GM21526 (cell line): ENCODE results near the gene MSANTD3.
"Not testable (repeated sequence)": the region's sequence is repeated elsewhere in the genome, so short reads cannot be mapped to it uniquely, and the experiment has no call there.

Source experiments
- ATAC-seq: cut with Tn5 transposase; IDR thresholded peaks from one replicate; pipeline ENCODE4 v1.9.1; 2021; ENCODE audit warnings: moderate library complexity; ENCODE audit not compliant: unreplicated experiment, low FRiP score

The MSANTD3 gene

DNA sequence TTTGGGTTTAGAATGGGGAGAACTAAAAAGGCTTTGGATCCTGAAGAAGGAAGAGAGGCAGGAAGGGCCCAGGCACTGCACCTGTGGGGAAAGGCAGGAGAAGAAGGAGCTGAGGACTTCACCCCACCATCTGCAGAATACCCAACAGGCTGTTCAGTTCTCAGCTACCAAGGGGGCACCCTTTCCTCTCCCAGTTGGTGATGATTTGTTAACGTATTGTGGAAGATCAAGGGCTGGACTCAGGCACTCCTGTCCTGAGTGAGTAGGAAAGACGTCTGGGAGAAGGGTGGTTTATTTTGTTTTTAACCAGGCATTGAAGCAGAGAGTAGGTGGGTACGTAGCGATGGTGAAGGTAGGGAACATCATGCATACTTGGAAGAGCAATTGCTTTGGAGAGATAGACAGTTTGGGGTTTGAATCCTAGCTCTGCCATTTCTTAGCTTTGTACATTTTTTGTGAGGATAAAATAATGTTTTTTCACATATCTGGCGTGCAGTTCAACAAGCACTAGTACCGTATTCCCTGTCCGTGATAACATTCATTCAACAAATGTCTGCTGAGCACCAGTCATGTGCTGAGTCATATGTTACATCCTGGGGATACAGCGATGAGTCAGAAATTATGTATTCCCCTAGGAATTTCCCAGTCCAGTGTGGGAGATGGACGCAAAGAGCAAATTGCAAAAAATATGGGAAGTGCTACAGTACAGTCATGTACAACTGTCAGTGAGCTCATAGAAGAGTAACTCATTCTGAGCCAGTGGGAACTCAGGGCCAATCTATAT is 2.1 kb downstream of the MSANTD3 start:
- no peak for ATAC-seq

DNA sequence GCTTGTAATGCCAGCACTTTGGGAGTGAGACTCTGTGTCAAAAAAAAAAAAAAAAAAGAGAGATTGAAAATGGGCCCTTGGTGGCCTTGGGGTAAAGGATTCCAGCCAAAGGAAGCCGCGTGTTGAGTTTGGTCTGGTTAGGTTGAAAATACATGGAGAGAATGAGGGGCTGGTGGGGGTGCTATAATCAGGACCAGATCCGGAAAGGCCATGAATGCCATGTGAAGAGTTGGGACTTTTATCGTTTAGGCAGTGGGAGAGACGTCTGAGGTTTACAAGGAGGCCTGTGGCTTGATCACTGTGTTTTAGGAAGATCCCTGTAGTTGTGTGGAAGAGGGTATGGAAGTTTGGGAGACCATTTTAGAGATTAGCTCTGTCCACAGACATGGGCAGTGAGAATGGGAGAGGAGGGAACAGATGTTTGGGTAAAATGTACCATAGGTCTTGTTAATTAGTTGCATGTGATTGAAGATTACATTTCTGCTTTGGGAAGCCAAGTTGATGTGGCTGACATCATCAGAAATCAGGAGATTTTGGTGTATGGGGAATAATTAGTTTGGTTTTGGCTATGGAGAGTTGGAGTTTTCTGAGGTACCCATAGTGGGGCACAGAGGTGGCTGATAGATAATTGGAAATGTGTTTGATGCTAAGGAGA is 3.5 kb downstream of the MSANTD3 start:
- ATAC-seq: no peak

DNA sequence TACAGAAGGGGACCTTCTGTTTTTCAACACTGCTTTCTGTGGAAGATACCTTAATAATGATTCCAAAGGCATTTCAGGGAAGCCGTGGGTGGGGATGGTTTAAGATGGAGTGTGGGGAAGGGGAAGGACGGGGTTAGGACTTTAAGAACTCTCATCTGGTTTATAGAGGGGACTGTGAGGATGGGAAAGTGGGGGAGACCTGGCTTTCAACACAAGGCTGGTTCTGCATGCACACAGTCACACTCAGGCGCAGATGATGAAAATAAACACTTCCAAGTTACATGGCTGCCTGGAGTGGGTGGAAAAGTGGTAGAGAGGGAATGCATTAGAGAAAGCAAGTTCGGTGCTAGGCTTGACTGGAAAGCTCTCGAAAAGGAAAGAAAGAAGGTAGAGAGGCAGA is 4.9 kb downstream of the MSANTD3 start:
- no peak for ATAC-seq

DNA sequence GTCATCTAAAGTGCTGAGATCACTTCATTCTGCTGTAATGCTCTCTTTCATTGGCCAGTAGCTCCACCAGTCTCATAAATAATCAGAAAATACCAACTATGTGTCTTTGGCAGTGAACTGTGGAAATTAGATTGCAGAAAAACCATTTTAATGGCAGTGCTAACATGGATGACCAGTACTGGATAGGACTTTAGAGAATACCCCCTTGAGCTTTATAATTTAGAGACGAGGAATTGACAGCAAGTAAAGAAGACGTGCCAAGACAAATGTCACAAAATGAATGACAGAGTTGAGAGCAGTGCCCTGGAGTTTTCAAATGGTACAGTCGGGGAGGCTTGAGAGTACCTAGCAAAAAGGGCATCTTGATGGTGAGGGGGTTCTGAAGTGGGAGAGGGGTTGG is 5.8 kb downstream of the MSANTD3 start:
- no peak for ATAC-seq

DNA sequence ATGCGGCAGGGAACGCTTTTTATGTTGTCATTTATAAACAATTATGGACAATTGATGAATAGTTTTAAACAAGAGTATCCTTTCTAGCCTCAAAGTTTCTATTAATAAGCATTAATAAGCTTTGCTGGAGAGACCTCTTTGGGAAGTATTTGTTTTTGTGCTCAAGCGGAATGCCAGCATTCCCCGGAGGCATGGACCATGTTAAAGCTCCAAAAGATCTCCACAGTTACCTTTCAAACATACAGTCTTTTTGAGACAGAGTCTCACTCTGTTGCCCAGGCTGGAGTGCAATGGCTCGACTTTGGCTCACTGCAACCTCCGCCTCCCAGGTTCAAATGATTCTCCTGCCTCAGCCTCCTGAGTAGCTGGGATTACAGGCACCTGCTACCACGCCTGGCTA is 9.6 kb downstream of the MSANTD3 start:
- ATAC-seq: no peak

DNA sequence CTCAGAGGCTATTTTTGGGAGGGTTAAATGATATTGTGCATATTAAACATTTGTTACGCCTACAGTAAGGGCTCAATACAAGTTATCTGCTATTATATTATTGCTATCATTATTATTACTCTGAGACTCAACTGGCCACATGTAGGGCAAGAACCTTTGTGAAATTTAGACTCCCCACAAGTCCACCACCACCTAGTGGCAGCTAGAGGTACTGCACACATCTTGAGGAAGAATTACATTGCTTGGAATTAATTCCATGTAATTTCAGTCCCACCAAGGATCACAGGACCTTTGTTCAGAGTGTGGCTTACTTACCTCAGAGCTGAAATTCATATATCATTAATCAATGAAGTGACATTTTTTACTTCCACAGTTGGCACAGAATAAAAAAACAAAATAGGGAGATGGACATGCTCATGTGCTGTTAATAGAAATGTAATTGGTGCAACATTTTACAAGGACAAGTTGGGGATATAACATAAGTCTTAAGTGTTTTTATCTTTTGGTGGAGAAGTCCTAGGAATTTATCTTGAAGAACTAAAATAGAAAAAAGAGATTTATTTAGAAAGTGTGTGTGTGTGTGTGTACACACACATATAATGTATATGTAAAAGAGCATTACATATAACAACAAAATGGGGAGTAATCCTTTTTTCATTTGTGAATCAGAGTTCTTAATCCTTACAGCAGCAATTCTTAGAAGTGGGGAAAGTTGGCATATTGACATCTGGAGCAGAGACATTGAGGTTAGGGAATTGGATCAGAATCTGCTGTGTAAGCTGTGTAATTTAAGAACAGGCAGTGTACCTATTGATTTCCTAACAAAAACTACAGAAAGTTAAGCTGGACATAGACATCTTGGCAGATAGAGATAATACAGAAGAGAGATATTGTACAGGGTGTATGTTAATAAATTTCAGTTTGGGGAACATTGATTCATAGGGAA is 11.2 kb downstream of the MSANTD3 start:
- peak; percentile 70 for ATAC-seq

DNA sequence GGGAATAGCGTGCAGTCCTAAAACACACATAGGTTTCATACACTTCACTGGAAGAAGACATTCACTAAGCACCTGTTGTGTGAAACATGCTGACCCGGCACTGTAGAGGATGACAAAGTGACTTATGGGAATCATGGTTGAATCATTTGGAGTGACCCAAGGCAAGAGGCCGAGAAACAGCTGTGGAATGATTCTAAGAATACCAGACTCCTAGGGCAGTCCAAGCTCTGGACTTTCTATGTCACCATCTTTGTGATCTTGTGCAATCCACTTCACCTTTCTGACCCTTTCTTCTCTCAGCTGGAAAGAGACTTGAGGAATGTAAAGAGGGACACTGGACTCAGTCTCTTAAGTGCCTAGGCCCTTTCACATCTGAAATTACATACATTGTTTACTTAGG is 13.1 kb downstream of the MSANTD3 start:
- ATAC-seq: no peak

DNA sequence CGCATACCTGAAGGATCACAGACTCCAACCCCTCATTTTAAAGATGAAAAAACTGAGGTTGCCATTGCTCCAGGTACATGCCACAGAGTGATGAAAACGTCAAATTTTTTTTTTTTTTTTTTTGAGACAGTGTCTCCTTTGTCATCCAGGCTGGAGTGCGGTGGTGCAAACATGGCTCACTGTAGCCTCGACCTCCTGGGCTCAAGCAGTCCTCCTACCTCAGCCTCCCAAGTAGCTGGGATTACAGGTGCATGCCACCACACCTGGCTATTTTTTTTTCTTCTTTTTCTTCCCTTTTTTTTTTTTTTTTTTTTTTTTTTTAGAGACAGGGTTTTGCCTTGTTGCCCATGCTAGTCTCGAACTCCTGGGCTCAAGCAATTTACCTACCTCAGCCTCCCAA is 13.5 kb downstream of the MSANTD3 start:
- not testable (repeated sequence) for ATAC-seq

DNA sequence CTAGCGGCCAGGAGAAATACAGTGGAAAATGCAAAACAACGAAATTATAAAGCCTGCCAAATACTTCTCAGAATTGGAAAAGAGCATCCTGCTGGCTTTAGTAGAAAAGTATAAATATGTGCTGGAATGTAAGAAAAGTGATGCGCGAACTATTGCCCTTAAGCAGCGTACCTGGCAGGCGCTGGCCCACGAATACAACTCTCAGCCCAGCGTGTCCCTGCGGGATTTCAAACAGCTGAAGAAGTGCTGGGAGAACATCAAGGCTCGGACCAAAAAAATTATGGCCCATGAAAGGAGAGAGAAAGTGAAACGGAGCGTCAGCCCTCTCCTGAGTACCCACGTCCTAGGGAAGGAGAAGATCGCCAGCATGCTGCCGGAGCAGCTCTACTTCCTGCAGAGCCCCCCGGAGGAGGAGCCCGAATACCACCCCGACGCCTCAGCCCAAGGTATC is 15.0 kb downstream of the MSANTD3 start:
- no peak for ATAC-seq

DNA sequence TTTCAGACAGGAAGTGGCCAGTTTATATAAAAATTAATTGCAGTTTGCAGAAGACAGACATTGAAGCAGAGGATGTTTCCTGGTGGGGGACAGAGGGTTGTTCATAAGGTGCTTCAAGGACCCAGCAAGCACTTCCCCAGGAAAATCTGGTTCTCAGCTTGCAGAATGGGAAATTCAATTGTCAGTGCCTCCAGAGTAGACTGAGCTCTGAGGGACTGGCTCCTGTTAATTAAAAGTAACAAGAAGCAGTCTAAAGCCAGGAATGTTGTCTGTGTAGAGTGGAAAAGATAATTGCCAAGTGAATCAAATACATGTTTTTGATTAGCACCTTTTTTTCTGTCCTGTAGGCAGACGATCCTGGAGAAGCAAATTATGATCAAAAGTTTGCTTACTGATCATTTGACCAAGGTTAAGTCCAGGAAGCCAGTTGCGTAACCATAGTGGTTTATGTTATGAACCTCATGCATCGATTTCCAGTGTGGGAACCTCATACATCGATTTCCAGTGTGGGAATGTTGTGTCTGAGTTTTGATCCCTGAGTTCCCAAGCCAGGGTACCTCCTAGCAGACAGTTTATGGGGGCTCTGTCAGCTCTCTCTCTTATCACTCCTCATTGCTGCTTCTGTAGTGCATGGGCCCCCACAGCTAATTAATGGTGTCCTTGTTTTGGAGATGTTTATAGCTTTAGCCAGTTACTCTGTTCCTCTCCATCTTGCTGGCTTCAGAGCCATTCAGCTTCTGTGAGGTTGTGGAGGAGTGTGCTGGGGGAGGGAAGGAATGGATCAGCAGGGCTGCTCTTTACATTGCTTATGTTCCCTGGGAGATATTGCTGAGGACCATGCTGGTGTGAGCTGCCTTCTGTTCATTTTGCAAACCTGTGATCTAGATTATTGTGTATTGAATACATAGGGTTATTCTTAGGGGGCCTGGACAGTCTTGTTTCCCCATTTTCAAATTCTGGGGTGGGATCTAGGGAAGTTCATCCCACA is 17.1 kb downstream of the MSANTD3 start:
- no peak for ATAC-seq

DNA sequence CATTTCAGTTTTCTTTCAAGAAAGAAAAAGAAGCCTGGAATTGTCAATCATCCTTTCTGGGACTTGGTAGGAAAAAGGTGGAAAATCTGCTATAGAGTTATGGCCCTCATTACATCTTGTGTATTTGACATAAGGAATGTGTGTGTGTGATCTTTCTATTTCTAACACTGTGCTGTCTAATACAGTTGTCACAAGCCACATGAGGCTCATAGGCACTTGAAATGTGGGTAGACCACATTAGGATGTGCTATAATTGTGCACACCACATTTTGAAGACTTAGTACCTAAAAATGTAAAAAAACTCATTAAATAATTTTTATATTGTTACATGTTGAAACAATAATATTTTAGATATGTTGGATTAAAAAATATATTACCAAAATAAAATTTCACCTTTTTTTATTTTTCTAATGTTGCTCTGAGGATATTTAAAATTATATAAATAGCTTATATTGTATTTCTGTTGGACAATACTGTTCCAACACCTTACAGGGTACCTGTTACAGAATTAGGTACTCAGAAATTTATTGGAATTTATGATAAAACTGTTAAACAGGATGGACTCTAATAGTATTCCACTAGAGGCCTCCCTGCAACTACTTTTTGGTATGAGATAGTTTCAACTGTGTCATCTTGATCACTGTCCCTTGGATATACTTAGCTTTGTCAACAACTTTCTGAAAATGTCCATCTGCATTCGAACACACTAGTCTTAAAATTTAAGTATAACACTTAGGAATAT is 18.4 kb downstream of the MSANTD3 start:
- ATAC-seq: no peak

DNA sequence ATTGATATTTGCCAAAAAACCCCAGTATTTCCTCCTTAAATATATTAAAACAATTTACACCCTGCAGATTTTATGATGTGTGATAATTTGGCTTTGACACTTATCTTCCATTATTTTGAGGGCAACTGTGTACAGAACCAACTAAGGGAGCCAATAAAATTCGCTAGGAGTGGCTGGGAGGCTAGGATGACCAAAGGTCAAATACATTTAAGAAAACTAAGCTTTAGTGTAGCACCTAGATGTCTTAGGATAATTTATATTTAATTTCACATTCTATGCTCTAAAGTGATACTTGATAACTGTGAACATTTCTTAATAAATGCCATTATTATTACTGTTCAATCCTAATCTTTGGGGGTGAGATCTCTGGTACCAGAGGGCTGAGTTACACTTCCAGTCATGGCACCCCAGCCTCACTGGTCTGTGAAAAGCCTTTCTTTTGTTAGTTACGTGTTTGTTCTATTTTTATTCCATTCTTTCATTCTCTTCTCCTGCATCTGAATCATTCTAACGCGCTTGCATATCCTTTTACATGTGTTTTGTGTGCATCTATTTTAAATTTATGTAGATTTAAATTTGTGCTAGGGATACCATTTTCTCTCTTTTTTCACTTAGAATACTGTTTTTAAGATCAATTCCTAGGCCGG is 19.1 kb downstream of the MSANTD3 start:
- ATAC-seq: no peak

DNA sequence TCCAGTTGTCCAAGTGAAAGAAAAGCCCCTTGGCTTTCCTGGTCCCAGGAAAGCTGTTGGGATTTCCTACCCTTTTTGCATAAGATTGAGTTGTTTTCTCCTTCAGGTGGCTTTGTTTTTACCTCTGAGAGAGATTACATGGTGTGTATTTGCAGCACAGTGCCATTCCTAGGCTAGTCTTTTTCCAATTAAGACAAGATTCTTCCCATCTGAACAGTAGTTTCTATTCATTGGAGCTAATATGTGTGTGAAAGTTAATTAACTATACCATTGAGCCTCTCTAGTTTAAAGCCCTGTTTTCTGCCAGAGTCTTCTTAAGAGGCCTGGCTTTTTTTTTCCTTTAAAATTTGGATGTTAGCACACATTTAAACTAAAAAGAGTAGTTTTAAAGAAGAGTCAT is 20.1 kb downstream of the MSANTD3 start:
- ATAC-seq: no peak

DNA sequence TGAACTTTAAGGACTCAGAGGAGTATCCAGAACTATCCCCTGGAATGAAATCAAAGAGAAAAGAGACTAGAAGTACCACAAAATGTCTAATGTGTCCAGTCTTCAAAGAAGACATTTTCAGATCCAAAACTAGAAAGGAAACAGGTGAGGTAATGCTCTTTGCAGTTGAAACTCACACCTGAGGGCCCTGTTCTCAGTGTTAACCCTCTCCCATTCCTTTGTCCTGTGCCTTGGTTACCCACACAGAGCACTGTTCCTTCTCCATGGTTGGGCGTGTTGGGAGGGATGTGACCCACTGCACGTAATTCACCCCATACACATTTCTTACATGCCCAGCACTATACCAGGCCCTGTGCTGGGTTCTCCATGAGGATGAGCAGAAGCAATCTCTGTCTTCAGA is 21.3 kb downstream of the MSANTD3 start:
- ATAC-seq: no peak

DNA sequence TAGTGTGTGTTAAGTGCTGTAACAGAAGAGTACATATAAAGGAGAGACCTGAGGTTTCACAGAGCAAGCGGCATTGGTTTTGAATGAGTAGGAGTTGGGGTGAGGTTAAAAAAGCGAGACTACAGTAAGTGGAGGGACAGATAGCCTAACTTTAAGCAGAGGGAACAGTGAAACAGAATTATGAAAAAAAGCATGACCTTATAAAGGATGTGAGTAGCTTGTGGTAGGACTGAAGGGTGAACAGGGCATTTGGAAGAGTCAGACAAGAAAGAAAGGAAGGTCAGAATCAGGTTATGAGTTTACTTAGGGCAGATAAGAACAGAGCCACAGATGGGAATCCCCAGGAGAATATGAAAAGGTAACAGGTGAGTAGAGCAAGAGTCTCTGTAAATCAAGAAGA is 22.5 kb downstream of the MSANTD3 start:
- peak; percentile 79 for ATAC-seq

DNA sequence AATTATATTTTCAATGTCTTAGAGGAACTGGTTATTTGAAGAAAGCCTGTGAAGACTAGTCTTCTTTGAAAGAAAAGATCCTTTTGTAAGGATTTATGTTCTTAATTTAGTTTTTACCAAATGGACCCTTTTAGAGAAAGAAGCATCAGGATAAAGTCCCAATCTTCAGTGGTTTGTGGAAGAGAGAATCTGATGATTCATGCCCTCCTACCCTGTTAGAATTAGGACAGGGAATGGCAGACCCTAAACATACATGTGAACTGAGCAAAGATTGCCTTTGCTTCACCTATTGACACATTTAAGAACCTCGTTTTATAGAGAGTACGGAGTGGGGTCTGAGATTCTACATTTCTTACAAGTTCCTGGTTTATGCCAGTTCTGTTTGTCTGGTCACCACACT is 26.0 kb downstream of the MSANTD3 start:
- ATAC-seq: no peak

DNA sequence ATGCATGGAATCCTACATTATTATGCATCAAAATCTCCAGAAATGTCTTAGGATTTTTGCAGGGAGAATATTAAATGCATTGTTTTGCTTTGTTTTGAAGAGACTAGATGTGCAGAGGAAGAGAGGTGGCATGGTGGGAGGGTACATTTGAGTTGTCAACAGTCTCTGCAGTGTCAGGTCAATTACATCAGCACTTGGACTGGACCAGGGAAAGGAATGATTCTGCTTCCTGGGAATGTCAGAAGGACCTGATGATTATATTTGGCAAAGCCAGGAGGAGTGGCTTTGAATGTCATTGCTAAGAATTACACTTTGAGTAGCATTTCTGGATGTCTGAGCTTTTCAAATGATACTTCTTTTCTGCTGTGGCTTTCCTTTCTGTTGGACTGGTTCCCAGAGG is 28.5 kb downstream of the MSANTD3 start:
- ATAC-seq: no peak

DNA sequence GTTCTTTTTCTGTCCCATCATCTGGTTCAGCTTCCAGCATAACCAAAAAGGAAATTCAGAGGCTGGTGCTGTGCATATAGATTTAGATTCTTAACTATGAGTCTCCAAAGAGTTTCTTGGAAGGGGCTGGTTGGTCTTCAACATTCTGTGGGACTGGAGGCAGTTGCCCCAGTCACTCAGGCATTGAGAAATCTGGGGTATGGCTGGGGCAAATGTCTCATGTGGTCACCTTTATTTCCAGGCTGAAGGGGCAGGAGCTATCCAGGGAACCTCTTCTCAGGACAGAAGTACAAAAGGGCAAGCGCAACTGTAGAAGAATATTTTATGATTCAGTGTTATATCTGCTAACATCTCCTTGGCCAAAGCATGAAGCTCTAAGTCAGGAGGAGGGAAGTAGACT is 30.6 kb downstream of the MSANTD3 start:
- ATAC-seq: no peak

DNA sequence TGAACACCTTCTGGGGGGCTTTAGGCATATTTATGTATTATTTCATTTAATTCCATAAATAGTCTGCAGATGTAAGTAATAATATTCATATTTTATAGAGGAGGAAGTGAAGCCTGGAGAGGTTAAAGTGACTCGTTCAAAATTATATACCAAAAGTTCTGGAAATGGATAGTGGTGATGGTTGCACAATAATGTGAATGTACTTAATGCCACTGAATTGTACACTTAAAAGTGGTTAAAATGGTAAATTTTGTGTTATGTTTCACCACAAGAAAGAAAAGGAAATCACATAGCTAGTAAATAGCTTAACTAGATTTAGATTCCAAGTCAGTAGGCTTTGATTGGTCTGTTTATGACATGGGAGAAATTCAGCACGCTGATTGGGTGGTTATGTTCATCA is 33.0 kb downstream of the MSANTD3 start:
- ATAC-seq: no peak
